ENCODE measurements around the gene SF3A2. TPM values are rescaled to one million over a fixed set of nuclear protein-coding genes. Genes with fewer than 3 reads are reported as not detected.
A peak's percentile ranks its signal among the peaks of the same experiment; 100 is the strongest.

SF3A2 gene, protein sequence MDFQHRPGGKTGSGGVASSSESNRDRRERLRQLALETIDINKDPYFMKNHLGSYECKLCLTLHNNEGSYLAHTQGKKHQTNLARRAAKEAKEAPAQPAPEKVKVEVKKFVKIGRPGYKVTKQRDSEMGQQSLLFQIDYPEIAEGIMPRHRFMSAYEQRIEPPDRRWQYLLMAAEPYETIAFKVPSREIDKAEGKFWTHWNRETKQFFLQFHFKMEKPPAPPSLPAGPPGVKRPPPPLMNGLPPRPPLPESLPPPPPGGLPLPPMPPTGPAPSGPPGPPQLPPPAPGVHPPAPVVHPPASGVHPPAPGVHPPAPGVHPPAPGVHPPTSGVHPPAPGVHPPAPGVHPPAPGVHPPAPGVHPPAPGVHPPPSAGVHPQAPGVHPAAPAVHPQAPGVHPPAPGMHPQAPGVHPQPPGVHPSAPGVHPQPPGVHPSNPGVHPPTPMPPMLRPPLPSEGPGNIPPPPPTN
- total RNA-seq (100 to 1,000 TPM; 102 to 122 TPM), polyA plus RNA-seq (ENCODE audit: insufficient read depth, low read depth, low replicate concordance) (117 TPM)
- long read RNA-seq, donor 1, transcript SF3A2-201 (9 exons, 1,963 nt), result major isoform, 64 of 109 reads
- long read RNA-seq, donor 1, partial matches to known transcripts, result 39 of 109 reads
- long read RNA-seq, donor 1, other reads (novel, unspliced or antisense), result 0 of 109 reads
- long read RNA-seq, donor 2, transcript SF3A2-201 (9 exons, 1,963 nt), result major isoform, 23 of 43 reads
- long read RNA-seq, donor 2, partial matches to known transcripts, result 17 of 43 reads
- long read RNA-seq, donor 2, other reads (novel, unspliced or antisense), result 0 of 43 reads

DNA sequence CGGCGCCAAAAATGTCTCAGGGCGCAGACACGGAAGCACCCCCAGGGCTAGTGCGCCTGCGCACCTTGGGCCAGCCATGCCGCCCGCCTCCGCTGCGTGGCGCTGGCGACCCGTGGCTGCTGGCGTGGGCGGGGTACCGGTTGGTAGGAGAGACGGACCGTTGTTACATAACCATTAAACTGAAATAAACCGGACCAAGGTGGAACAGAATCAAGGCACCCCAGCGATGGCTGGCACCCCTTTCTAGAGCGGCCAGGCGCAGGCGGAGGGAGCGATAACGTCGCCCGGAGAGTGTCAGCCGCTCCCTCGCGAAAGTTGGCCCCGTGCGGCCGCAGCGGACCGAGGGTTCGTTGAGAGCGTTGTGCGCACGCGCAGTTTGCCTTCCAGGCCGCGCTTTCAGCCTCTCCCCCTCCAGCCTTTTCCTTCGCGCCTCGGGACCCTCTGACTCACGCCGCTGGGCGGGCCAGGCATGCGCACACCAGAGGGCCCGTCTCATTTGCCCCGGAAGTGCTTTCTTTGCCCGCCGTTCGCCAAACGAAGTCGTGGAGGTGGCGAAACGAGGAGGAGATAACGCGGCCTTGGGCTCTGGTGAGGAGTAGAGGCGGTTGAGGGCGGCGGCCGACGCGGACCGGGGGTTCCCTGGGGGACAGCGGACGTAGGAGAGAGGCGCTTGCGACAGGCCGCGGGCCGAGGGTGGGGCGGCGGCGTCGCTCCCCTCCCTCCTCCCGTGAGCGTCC is at the start of gene SF3A2, which contains the start of gene PLEKHJ1:
TSS of gene SF3A2 (plus strand) at position 511 of the 737 bp plus-strand sequence. CDS start 6,595 bp downstream, outside the sequence.
TSS of gene PLEKHJ1 (minus strand) at position 16 of the 737 bp plus-strand sequence. CDS start 81 bp downstream, outside the sequence.
- peak within 1 kb of the TSS; percentile 91 to 98 for H3K4me3 ChIP-seq
- H3K27me3 ChIP-seq, result no peaks in the 10 kb centered on the region
- H3K36me3 ChIP-seq (ENCODE audit: low read depth, missing control alignments), result no peaks in the 10 kb centered on the region
- no peak for TF ChIP-seq POLR2A (IDR thresholded peaks at IDR 0.05)
- TF ChIP-seq, protein P1, sequence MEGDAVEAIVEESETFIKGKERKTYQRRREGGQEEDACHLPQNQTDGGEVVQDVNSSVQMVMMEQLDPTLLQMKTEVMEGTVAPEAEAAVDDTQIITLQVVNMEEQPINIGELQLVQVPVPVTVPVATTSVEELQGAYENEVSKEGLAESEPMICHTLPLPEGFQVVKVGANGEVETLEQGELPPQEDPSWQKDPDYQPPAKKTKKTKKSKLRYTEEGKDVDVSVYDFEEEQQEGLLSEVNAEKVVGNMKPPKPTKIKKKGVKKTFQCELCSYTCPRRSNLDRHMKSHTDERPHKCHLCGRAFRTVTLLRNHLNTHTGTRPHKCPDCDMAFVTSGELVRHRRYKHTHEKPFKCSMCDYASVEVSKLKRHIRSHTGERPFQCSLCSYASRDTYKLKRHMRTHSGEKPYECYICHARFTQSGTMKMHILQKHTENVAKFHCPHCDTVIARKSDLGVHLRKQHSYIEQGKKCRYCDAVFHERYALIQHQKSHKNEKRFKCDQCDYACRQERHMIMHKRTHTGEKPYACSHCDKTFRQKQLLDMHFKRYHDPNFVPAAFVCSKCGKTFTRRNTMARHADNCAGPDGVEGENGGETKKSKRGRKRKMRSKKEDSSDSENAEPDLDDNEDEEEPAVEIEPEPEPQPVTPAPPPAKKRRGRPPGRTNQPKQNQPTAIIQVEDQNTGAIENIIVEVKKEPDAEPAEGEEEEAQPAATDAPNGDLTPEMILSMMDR (IDR thresholded peaks at IDR 0.05), result peak; percentile 96 to 100 (median 99)
- DNase-seq, result peak; percentile 96
- peak within 1 kb of the TSS; percentile 99 to 100 for H3K27ac ChIP-seq
- H3K4me1 ChIP-seq, result peaks cover 43% of the 10 kb centered on the region
- no peaks in the 10 kb centered on the region for H3K9me3 ChIP-seq
- intact Hi-C loops (cut with DNase I; ENCODE audit: low total_unique reads), result no loop called here
- WGBS, 2 donors, result 0% methylated on average over 27 to 77 of the region's 80 CpGs

DNA sequence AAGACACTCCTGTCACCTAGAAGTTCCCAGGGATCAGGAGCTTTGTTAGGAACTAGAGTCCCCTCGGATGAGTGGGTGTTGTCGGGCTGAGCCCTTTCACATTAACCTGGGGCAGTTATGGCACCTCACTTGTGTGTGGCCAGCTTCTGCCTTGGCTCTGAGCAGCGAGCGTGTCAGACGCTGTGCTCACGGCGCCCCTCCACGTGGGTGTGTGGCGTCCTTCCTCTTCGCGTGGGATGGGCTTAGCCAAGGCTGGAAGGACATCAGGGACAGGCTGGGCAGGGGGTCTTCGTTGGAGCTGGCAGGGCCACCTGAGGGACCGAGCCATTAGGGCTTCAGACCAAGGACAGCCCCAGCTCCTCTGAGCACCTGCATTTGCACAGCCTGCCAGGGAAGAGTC is 49.5 kb upstream of the SF3A2 start:
- intact Hi-C loops (cut with DNase I; ENCODE audit: low total_unique reads), result no loop called here
- Histone ChIP-seq H3K27ac (no peak overlapping the region), H3K4me3 (no peak overlapping the region), H3K36me3 (ENCODE audit: low read depth, missing control alignments) (no peaks in the 10 kb centered on the region), H3K27me3 (no peaks in the 10 kb centered on the region), H3K4me1 (peaks cover 12% of the 10 kb centered on the region), H3K9me3 (no peaks in the 10 kb centered on the region)
- no peak for TF ChIP-seq POLR2A (IDR thresholded peaks at IDR 0.05)
- TF ChIP-seq, protein P1 (IDR thresholded peaks at IDR 0.05), result no peak
- DNase-seq, result no peak
- 79 to 91% methylated on average over 5 to 13 of the region's 13 CpGs for WGBS, 2 donors

DNA sequence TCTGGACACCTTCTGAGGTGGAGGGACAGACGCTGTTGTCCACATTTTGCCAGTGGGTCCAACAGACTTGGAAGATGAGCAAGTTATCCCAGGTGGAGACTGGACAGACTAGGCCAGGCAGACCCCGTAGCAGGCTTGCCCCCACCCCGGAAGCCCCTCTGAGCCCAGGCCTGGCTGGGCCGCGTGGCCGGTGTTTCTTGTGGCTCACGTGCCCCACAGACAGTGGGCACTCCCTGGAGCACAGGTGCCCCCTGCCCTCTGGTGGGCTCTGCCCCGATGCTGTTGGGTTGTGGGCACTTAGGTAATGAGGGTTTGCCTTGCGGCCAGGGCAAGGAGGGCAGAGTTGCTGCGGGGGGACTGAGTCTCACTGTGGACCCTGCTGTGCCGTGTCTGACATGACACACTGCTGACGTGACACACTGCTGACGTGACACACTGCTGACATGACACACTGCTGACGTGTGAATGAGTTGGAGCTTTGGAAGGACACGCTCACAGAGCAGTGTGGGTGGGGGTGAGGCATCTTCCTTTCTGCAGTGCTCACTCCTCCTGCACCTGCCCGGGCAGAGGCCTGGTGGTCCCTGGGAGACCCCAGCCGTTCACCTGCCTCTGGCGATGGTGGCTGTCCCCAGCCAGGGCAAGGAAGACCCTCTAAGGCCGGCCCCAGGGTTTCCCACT is 47.8 kb upstream of the SF3A2 start:
- H3K4me3 ChIP-seq, result no peak overlapping the region
- H3K9me3 ChIP-seq, result no peaks in the 10 kb centered on the region
- WGBS, 2 donors, result 92 to 96% methylated on average over 4 to 19 of the region's 19 CpGs
- no peak overlapping the region for H3K27ac ChIP-seq
- intact Hi-C loops (cut with DNase I; ENCODE audit: low total_unique reads), result no loop called here
- peaks cover 12% of the 10 kb centered on the region for H3K4me1 ChIP-seq
- TF ChIP-seq, protein P1 (IDR thresholded peaks at IDR 0.05), result no peak
- no peak for TF ChIP-seq POLR2A (IDR thresholded peaks at IDR 0.05)
- no peaks in the 10 kb centered on the region for H3K27me3 ChIP-seq
- DNase-seq, result no peak
- H3K36me3 ChIP-seq (ENCODE audit: low read depth, missing control alignments), result no peaks in the 10 kb centered on the region

DNA sequence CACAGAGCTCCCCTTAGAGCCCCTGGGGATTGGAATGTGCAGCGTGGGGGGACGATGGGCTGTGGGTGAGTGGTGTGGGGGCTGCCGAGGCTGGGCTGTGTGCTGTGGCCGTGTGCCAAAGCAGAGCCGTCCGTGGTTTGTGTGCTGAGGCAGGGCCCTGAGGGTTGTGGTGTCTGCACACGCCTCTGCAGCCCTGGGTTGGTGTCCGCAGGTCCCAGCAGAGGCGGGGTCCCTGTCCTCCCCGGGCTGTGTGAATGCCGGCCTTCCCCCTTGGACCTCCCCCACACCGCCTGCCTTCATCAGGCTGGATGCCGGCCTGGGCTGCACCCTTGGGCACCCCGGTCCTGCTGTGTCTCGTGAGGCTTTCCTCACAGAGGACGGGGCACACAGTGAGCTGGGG is 46.7 kb upstream of the SF3A2 start:
- WGBS, 2 donors, result 91 to 98% methylated on average over 7 to 16 of the region's 16 CpGs
- peaks cover 12% of the 10 kb centered on the region for H3K4me1 ChIP-seq
- TF ChIP-seq, protein P1 (IDR thresholded peaks at IDR 0.05), result no peak
- TF ChIP-seq POLR2A (IDR thresholded peaks at IDR 0.05), result no peak
- intact Hi-C loops (cut with DNase I; ENCODE audit: low total_unique reads), result no loop called here
- H3K9me3 ChIP-seq, result no peaks in the 10 kb centered on the region
- no peak overlapping the region for H3K27ac ChIP-seq
- no peak for DNase-seq
- H3K4me3 ChIP-seq, result no peak overlapping the region
- H3K27me3 ChIP-seq, result no peaks in the 10 kb centered on the region
- no peaks in the 10 kb centered on the region for H3K36me3 ChIP-seq (ENCODE audit: low read depth, missing control alignments)
